HG03060 (cell line): ENCODE measurements around the gene PLSCR3.

ENCODE experiments used
- ATAC-seq: cut with Tn5 transposase; IDR thresholded peaks from one replicate; pipeline ENCODE4 v1.9.1; 2021; ENCODE audit warnings: low read depth, moderate number of reproducible peaks; ENCODE audit not compliant: unreplicated experiment

The PLSCR3 gene

DNA sequence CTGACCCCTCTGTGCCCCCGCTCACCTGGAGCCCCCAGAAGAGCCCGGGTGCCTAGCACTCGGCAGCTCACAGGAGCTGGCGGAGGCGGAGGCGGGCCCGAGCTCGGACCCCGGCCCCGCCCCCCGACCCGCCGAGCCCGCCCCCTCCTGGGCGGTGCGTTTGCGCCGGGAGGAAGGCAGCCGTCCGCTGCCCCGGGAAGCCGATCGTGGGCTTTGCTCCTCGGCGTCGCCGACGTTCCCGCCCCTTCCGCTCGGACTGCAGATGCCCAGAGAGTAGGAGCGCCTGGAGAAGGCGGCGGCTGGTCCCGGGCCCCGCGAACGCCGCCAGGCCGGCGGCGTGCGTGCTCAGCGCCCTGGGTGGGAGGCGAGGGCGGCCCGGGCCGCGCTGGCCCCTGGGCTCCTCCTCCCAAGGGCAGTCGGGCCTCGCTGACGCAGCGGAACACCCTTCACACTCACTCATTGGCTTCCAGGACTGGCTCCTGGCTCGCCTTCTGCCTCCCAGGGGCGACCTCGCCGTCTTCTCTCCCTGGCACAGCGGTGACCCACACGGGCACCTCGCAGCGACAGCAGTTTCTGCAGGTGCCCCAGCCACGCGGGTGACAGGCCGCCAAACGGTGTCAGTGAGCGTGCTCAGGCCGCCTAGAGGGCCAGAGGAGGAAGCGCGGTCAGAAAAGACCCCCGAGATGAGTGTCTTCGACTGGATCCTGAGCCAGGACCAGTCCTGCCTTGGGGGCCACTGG is at the start of gene PLSCR3:
Gene PLSCR3 (minus strand): TSS at position 74 of the 740 bp plus-strand sequence. CDS start 415 bp downstream, outside the sequence.
- ATAC-seq: peak; percentile 44

DNA sequence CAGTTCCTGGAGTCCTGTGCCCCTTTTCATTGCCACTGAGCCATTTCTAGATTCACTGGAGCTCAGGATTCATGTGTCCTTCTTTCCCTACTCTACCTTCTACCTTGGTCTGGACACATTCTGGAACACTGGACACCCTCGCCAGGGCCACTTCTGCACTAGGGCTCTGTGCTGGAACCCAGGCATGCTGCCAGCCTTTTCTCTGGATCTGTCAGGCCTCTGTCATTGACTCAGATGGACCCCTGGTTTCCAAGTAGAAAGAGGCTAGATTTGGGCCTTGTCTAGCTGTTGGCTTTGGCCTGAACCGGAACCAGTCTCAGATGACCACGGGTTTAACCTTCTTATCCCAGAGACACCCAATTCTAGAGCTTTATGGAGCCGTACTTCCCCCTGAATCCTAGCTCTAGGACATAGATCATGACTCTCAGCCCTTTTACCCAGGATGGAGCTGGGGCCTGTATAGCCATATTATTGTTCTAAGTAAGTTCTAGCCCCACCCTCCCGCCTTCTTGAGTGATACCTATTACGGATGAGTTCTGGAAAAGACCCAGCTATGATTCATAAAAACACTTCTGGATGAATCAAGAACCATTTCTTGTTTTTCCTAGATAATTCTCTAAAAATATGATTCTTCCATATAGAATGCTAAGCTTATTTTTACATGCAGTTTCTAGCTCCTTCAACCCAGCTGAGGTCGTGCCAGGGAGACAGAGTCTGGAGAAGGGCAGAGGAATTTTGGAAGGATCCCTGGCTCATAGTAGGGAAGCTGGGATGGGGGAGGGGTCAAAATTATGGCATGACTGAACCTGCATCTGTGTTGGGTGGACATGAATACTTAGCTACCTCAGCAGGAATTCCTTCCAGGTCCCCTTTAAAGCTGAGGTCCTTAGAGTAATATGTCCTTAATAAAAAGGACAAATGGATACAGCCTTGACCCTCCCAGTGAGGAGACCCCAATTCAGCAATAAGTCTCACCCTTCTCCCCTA is 49.5 kb upstream of the PLSCR3 start:
- no peak for ATAC-seq

DNA sequence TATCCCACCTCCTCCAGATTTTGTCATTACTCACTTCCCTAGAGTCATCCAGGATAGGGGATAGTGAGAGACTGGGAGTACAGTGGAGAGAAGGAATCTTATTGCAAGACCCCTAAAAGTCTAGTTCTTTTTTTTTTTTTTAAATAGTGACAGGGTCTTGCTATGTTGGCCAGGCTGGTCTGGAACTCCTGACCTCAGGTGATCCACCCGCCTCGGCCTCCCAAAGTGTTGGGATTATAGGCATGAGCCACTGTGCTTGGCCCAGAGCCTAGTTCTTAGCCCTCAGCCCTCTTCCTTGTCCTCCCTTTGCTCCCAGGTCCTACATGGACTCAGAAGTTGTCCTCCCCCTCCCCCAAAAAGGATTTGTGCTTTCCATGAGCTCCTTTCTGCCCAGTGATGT is 47.8 kb upstream of the PLSCR3 start:
- no peak for ATAC-seq

DNA sequence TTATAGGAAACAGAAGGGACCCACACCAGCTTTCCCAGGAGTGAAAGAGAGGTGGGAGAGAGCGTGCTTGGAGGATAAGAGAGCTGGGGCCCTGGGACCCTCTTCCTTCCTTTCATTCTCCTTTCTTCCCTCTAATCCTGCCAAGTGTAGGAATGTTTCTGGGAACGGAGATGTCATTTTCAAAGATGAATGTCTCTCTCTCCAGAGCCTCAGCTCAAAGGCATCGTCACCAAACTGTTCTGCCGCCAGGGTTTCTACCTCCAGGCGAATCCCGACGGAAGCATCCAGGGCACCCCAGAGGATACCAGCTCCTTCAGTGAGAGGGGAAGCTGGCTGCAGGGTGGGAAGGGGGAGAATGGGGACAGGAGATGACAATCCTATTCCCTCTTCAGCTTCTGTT is 46.9 kb upstream of the PLSCR3 start:
- no peak for ATAC-seq

DNA sequence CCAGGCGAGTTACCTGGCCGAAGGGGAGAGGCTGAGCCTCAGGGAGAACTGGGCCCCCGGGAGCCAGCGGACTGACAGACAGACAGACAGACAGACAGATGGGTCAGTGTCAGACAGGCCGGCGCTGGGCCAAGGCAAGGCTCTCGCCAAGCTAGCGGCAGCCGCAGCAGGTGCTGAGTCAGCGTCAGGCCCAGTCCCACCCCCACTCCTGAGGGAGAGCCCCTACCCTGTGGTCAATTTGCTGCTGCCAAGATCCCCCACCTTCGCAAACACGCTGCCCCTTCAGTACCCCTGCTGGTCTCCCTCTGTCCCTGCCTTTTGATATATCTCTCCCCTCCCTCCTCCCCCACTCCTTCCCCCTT is 46.5 kb upstream of the PLSCR3 start:
- ATAC-seq: no peak

DNA sequence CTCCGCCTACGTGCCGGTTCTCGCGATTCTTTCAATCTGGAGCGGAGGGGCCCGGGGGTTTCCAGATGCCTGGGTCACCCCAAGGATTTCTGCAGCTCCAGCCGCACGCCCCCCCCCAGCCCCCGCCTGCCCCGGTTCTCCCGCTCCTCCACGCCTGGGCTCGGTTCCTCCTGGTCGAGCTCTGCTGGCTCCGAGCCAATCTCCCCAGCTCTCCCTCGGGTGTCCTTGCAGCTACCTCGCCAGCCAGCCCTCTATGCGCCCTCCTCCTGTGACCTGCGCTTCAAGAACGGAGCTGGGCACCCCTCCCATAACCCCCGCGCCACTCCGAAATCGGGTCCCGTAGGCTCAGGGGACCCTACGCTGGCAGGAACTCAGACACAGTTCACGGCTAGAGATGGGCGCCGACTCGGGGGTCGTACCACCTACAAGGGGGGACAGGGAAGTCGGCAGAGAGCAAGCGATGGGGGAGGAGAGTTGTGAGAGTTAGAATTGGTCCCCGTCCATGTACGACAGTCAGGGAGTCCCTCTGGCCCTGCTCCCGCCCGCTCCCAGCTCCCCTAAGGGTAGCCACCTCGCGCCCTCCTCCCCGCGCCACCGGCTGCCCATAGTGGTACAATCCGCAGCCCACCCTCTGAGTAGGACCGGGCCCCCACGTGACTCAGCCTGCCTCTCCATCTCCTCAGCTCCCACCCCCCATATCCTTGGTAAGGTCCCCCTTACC is 45.9 kb upstream of the PLSCR3 start:
- ATAC-seq: no peak

DNA sequence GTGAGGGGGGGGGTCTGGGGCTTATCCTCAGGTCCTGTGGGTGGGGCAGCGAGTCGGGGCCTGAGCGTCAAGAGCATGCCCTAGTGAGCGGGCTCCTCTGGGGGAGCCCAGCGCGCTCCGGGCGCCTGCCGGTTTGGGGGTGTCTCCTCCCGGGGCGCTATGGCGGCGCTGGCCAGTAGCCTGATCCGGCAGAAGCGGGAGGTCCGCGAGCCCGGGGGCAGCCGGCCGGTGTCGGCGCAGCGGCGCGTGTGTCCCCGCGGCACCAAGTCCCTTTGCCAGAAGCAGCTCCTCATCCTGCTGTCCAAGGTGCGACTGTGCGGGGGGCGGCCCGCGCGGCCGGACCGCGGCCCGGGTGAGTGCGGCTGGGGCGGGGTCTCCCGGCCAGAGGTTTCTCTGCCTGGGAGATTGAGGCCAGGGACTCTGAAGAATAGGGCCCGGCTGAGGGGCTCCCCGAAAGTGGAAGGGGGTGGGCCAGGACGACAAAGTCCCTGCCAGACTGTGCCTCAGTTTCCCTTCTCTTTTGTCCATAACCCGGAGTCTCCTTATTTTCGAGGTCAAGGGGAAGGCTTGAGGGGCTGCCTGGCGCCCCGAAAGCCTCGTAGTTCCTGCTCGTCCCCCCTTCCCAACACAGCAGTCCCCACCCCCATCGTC is 45.3 kb upstream of the PLSCR3 start, which contains the start of gene FGF11:
Gene FGF11 (plus strand): TSS at position 51 of the 651 bp plus-strand sequence. CDS start 109 bp downstream, at position 160.
- no peak for ATAC-seq

DNA sequence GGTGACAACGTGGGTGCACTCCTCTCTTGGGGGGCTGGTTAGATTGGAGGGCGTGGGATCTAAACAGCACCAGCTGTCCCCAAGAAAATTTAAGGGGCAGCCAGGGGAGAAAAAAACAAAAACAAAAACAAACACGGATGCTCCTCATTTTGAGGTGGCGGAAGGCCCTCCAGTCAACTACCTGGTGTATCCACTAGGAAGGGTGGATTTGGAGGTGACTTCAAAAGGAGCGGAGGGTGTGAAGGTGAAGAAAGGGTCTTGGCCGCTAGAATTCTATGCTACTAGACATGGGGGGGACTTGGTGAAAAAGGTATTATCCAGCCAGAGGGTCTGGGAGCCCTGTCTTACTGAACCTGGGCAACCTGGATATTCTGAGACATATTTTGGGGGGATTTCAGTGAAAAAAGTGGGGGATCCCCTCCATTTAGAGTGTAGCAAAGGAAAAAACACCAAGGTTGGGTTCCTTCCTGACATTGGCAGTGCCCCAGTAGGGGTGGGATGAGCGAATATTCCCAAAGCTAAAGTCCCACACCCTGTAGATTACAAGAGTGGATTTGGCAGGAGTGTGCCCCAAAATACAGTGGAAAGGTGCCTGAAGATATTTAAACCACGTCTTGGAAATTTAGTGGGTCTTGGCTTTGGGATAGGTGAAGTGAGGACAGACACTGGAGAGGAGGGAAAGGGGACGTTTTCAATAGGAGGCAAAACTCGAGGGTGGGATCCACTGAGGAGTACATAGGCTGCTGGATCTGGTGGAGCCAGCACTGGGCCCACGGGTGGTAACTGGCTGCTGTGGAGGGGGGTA is 44.5 kb upstream of the PLSCR3 start:
- ATAC-seq: no peak

DNA sequence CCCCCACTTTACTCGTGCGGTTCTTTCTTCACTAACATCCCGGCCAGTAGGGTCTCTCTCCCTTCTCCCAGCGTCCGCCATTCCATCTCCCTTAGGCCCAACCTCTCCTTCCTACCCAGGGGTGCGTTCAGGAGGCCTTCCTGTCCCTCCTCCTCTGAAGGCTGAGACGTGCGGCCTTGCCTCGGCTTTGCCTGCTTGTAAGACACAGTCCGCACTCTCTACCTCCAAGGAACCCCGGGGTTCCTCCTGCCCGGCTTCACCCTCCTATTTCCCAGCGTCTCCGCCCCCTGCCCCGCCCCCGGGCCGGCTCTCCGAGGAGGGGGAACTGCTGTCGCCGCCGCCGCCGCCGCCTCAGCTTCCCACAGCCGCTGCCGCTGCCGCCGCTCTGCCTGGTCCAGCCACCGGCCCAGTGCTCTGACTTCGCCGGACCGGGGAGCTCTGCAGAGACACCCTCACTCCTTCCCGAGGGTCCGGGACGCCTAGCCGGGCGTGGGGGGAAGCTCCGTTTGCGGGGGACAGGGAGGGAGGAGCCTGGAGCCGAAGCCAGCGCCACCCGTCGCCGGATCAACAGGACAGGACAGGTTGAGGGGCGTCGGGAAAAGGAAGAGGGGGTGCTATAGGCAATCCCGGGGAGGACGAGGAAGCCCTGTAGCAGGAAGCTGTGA is 43.8 kb upstream of the PLSCR3 start:
- ATAC-seq: no peak

DNA sequence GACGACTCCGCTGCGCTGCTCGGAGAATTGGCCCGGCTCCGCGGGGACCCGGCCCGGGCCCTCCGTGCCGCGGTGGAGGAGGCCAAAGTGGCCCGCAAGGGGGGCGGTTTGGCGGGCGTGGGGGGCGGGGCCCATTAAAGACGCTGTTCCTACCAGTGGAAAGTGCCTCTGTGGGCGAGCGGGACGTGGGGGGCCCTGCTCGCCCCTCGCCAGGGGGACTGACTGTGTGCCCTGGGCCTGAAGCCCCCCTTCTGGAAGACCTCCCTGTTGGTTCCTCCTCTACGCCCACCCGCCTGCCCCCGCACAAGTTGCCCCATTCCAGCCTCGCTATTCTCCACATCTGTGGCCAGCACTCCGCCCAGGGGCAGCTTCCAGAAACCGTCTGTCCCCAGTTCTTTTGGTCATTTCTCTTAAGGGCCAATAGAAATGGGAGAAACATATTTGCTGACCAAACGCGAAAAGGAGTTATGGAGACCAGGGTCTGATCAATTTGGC is 43.1 kb upstream of the PLSCR3 start:
- ATAC-seq: no peak

DNA sequence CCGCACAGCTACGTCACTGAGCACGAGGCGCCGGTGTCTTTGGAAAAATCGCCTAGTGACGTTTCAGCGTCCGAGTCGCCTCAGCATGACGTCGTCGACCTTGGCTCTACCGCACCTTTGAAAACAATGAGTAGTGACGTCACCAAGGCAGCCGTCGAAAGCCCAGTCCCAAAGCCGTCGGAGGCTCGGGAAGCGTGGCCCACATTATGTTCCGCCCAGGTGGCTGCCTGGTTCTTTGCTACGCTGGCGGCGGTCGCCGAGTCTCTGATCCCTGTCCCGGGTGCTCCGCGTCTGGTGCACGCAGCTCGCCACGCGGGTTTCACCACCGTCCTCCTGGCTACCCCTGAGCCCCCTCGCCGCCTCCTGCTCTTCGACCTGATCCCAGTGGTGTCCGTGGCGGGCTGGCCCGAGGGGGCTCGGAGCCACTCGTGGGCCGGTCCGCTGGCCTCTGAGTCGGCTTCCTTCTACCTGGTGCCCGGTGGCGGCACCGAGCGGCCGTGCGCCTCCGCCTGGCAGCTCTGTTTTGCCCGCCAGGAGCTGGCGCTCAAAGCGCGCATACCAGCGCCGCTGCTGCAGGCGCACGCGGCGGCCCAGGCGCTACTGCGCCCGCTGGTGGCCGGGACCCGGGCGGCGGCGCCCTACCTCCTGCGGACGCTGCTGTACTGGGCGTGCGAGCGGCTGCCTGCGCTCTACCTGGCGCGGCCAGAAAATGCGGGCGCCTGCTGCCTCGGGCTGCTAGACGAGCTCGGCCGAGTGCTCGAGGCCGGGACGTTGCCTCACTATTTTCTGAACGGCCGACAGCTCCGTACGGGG is 42.4 kb upstream of the PLSCR3 start:
- ATAC-seq: no peak

DNA sequence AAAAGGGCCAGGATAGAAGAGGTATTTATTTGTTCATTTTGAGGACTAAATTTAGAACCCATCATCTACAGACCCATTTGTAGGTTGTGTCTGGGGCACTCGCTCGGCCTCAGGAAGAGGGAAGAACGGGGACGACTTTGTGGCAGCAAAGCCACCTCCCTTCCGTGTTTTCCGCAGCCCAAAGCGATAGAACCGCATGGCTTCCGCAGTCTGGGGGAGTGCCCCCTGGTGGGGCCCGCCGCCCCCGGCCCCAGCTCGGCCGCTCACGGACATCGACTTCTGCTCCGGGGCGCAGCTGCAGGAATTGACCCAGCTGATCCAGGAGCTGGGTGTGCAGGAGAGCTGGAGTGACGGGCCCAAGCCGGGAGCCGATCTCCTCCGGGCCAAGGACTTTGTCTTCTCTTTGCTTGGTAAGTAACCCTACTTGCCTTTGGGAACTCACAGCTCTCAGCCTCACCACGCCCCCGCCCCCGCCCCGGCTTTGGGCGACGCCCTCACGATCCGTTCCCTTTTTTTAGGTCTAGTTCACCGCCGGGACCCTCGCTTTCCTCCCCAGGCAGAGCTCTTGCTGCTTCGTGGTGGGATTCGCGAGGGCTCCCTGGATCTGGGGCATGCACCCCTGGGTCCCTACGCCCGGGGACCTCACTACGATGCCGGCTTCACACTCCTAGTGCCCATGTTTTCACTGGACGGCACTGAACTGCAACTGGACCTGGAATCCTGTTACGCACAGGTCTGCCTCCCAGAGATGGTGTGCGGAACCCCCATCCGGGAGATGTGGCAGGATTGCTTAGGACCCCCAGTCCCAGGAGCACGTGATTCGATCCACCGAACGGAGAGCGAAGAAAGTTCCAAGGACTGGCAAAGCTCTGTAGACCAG is 41.6 kb upstream of the PLSCR3 start:
- ATAC-seq: no peak

DNA sequence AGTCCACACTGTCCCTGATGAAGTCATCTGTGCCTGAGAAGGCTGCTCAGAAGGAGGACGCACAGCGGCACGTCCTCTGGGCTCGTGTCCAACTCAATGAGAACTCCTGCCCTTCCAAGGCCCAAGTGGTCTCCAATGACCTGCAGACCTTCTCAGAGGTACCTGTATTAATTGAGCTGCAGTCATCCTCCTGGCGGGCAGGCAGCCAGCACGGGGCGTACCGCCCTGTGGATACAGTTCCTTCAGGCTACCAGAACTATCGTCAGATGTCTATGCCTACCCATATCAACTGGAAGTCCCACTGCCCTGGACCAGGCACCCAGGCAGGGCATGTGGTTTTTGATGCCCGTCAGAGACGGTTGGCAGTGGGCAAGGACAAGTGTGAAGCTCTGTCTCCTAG is 38.0 kb upstream of the PLSCR3 start:
- ATAC-seq: no peak

DNA sequence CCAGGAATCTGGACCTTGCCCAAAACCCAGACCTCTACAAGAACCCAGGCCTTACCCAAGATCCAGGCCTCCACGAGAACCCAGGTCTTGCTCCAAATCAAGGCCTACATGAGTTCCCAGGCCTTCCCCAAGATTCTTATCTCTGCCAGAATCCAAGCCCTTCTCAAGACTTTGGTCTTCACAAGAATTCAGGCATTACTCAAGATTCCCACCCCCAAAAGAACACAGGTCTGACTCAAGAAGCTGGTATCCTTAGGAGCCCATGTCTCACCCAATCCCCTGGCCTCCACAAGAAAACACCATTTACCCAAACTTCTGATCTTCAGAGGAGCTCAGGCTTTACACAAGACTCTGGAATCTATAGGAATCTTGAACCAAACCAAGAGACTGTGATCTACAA is 36.9 kb upstream of the PLSCR3 start:
- ATAC-seq: no peak

DNA sequence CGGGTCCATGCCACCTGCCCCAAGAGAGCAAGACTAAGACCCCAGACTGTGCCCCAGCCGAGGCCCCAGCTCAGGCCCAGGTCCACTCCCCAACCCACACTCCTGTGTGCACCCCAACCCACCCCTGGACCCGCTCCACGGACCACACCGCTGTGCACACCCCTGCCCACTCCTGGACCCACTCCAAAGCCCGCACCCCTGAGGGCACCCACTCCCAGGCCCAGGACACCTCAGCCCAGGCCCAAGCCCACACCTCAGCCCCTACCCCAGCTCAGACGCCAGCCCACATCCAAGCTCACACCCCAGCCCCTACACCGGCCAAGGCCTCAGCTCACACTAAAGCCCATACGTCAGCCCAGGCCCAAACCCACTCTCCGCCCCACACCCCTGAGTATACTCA is 35.4 kb upstream of the PLSCR3 start:
- no peak for ATAC-seq

DNA sequence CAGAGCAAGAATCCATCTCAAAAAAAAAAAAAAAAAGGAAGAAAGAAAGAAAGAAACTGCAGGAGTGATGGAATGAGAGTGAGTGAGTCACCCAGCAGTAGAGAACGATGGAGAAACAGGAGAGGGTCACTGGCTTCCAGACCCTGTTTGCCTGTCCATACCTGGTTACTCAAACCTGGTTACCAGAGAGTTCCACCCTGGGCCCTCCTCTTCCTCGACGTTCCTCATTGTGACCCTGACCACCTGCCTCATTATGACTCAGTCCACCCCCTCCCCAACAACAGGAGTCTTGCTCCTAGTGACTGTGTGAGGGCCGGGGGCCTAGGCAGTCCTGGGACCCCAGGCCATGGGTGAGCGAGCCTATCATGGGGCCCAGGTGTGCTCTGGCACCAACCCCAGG is 34.2 kb upstream of the PLSCR3 start, which contains the start of gene SPEM3:
Gene SPEM3 (plus strand): TSS at position 301 of the 400 bp plus-strand sequence. CDS start 46 bp downstream, at position 347.
- ATAC-seq: no peak

DNA sequence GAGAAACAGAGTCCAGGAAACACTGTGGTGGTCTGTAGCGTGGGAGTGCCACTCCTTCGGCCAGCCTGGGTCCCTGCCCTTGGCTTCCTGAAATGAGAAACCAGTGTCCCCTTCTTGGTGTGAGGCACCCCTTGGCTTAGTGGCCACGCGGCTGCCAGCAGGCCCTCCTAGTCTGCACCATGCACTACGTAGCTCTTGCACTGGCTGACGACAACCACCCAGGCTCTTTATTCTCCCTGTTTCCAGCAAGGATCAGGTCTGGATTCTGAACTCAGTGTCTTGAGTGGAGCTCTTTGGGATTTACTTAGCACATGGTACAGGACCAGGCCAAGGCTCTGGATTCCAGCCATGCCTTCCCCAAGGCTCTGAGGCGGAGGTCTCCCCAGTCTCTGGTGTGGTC is 33.2 kb upstream of the PLSCR3 start:
- ATAC-seq: no peak
